Endothelial cell of umbilical vein (primary cell): ENCODE data around the gene TSPO. TPM values are rescaled to one million over a fixed set of nuclear protein-coding genes. Genes with fewer than 3 reads are reported as not detected.

Experiments
- BruUV-seq: library from RNA; stranded (reverse); fragments of 400-500 nt; replicated peaks from 2 replicates; lab custom pipeline; 2021; lab: Mats Ljungman, UMichigan
- CTCF ChIA-PET: fragments of 300-600, 350-600 bp; sonication (Branson Sonifier 250); formaldehyde crosslinking; loops from one replicate; lab custom pipeline; 2021; ENCODE audit warnings: antibody characterized with exemption, inconsistent platforms; lab: Charles Lee
- POLR2A ChIA-PET: fragments of 300-600, 350-600 bp; sonication (Branson Sonifier 250); formaldehyde crosslinking; loops from one replicate; lab custom pipeline; 2021; ENCODE audit warnings: antibody characterized with exemption, inconsistent platforms; lab: Charles Lee
- DNase-seq: peaks from one replicate; pipeline ENCODE4 v3.0.0-alpha.2; 2011; ENCODE audit warnings: low read depth, low spot score
- FAIRE-seq: peaks from 2 replicates; lab custom pipeline; 2011; peaks lifted over from hg19 to GRCh38; lab: Jason Lieb, UNC
- H2AFZ ChIP-seq: 2 replicates; pipeline ENCODE4 v1.6.0; 2012; ENCODE audit warnings: low read depth, low read length, control low read depth, inconsistent platforms
- H3K27ac ChIP-seq: 2 replicates; pipeline ENCODE4 v1.5.1; 2011; ENCODE audit warnings: low read depth, mild to moderate bottlenecking, control low read depth, low read length, moderate library complexity; ENCODE audit not compliant: insufficient read depth
- H3K27me3 ChIP-seq, 2 experiments: 2 replicates each; pipeline versions ENCODE4 v1.6.0 to v1.6.1; 2011; ENCODE audit warnings: low read length in 2 of 2, mixed read lengths in 1 of 2; ENCODE audit not compliant: control insufficient read depth in 2 of 2, insufficient read depth in 2 of 2
- H3K36me3 ChIP-seq, 2 experiments: 2 replicates in 1 of 2; 3 replicates in 1 of 2; pipeline ENCODE4 v1.5.1; 2011; ENCODE audit warnings: low read length in 2 of 2, mild to moderate bottlenecking in 1 of 2, moderate library complexity in 1 of 2; ENCODE audit not compliant: control insufficient read depth in 2 of 2, insufficient read depth in 2 of 2; ENCODE audit errors: extremely low read depth in 1 of 2
- H3K4me1 ChIP-seq: 3 replicates; pipeline ENCODE4 v1.5.1; 2011; ENCODE audit warnings: mild to moderate bottlenecking, low read length; ENCODE audit not compliant: control insufficient read depth, insufficient read depth; ENCODE audit errors: extremely low read depth
- H3K4me2 ChIP-seq: 2 replicates; pipeline ENCODE4 v1.6.1; 2011; ENCODE audit warnings: low read length, control low read depth, mixed read lengths; ENCODE audit not compliant: insufficient read depth
- H3K4me3 ChIP-seq, 3 experiments: fragments of 200-600 bp in 1 of 3; sonication (generic), shearing (Covaris generic) in 1 of 3; replicated peaks in 1 of 3; 2 replicates each; pipeline ENCODE4 v1.5.1; 2011 to 2016; ENCODE audit warnings: control low read depth in 3 of 3, low read length in 3 of 3, mild to moderate bottlenecking in 2 of 3, inconsistent platforms in 1 of 3, low read depth in 1 of 3, moderate library complexity in 1 of 3; ENCODE audit not compliant: insufficient read depth in 1 of 3
- H3K79me2 ChIP-seq: 2 replicates; pipeline ENCODE4 v1.6.0; 2012; ENCODE audit warnings: low read length, inconsistent platforms; ENCODE audit not compliant: control insufficient read depth, insufficient read depth
- H3K9ac ChIP-seq: replicated peaks from 2 replicates; pipeline ENCODE3; 2011; ENCODE audit warnings: low read length, control low read depth; ENCODE audit not compliant: insufficient read depth; ENCODE audit errors: extremely low read depth
- H3K9me1 ChIP-seq: replicated peaks from 3 replicates; pipeline ENCODE4 v1.6.0; 2011; ENCODE audit warnings: mild to moderate bottlenecking, low read length; ENCODE audit not compliant: control insufficient read depth, insufficient read depth; ENCODE audit errors: extremely low read depth
- H3K9me3 ChIP-seq: replicated peaks from 2 replicates; pipeline ENCODE4 v1.5.1; 2012; ENCODE audit warnings: low read length, inconsistent platforms; ENCODE audit not compliant: control insufficient read depth, insufficient read depth
- H4K20me1 ChIP-seq: replicated peaks from 2 replicates; pipeline ENCODE3; 2011; ENCODE audit warnings: mild to moderate bottlenecking, low read length; ENCODE audit not compliant: control insufficient read depth, insufficient read depth; ENCODE audit errors: extremely low read depth
- CTCF ChIP-seq, 2 donors: IDR thresholded peaks; 1 replicate in 1 of 2; 2 replicates in 1 of 2; pipeline ENCODE4 v1.5.1; 2011; ENCODE audit warnings: low read length in 2 of 2, mild to moderate bottlenecking in 2 of 2, moderate library complexity in 2 of 2, control low read depth in 1 of 2, inconsistent platforms in 1 of 2, low read depth in 1 of 2; ENCODE audit not compliant: insufficient read depth in 1 of 2; ENCODE audit errors: extremely low read depth in 1 of 2
- GATA2 ChIP-seq: IDR thresholded peaks from 2 replicates; pipeline ENCODE4 v1.7.0; 2011; ENCODE audit warnings: low read depth, mild to moderate bottlenecking, moderate library complexity, mixed read lengths, low read length; ENCODE audit not compliant: insufficient read length, insufficient read depth
- POLR2A ChIP-seq: IDR thresholded peaks from 2 replicates; pipeline ENCODE4 v1.6.1; 2012; ENCODE audit warnings: low read depth, mild to moderate bottlenecking, control low read depth, low read length
- POLR2AphosphoS5 ChIP-seq: IDR thresholded peaks from 2 replicates; pipeline ENCODE4 v1.6.1; 2012; ENCODE audit warnings: low read depth, mild to moderate bottlenecking, control low read depth, low read length, moderate library complexity; ENCODE audit not compliant: insufficient read depth
- dilution Hi-C: fragments of 300-500 bp; cut with MboI; formaldehyde crosslinking; loops from one replicate; pipeline ENCODE4 v1.15.0; 2019; ENCODE audit warnings: low sequenced_read_pairs; ENCODE audit not compliant: extremely low pct_ligation_motif_present
- intact Hi-C: fragments of 100-400 bp; cut with micrococcal nuclease; formaldehyde crosslinking; loops from one replicate; pipeline ENCODE4 v1.10.0; 2022
- polyA plus RNA-seq, 4 experiments: library from polyadenylated mRNA; depleted of rRNA in 3 of 4; stranded (reverse) in 3 of 4; unstranded in 1 of 4; fragments of >200 nt; gene quantifications; 2 replicates each; pipeline versions ENCODE4 v1.2.1 to v1.2.3, GENCODE V29; 2011 to 2012; ENCODE audit warnings: missing spikeins in 1 of 4
- total RNA-seq: library from RNA; stranded (reverse); gene quantifications from 2 replicates; pipeline ENCODE4 v1.2.3, GENCODE V29; 2021
- TF ChIP-seq, protein P1 (sequence below): IDR thresholded peaks from 2 replicates; pipeline ENCODE4 v1.6.1; 2011; ENCODE audit not compliant: insufficient read depth, insufficient read length

The TSPO gene
- total and polyA plus RNA-seq, 2 donors (not counting 3 experiments of a cell fraction or from before 2014, with no cell fraction given) = 328 to 720 TPM

GRCh38 chr22:43209523-43209890 is 58.1 kb downstream of the TSPO start:
- H3K79me2 ChIP-seq = no peaks in the 10 kb centered on the region
- no peaks in the 10 kb centered on the region for H3K36me3 ChIP-seq
- TF ChIP-seq GATA2 (no peak), CTCF (IDR thresholded peaks at IDR 0.05; ENCODE audit: extremely low read depth in 1 of 2, insufficient read depth in 1 of 2, low read depth in 1 of 2, low read length in 2 of 2) (no peak)
- no peak overlapping the region for H2AFZ ChIP-seq
- FAIRE-seq = no peak
- no peak for DNase-seq
- H3K4me1 ChIP-seq = no peaks in the 10 kb centered on the region
- H3K4me2 ChIP-seq = no peak overlapping the region
- H3K9me1 ChIP-seq = no peaks in the 10 kb centered on the region
- dilution Hi-C loops = no loop called here
- H3K4me3 ChIP-seq = no peak overlapping the region
- no peaks in the 10 kb centered on the region for H3K9me3 ChIP-seq
- intact Hi-C loops = no loop called here
- H3K27me3 ChIP-seq = no peaks in the 10 kb centered on the region
- POLR2A ChIA-PET = no interaction called here
- no peaks in the 10 kb centered on the region for H4K20me1 ChIP-seq
- BruUV-seq = no TSS peak
- no peak overlapping the region for H3K27ac ChIP-seq
- H3K9ac ChIP-seq = no peak overlapping the region
- CTCF ChIA-PET = interaction anchor here (1.7 kb wide), 1 partner anchor 22 kb away, joined by 4 read pairs; no protein-coding TSS in a partner anchor

DNA sequence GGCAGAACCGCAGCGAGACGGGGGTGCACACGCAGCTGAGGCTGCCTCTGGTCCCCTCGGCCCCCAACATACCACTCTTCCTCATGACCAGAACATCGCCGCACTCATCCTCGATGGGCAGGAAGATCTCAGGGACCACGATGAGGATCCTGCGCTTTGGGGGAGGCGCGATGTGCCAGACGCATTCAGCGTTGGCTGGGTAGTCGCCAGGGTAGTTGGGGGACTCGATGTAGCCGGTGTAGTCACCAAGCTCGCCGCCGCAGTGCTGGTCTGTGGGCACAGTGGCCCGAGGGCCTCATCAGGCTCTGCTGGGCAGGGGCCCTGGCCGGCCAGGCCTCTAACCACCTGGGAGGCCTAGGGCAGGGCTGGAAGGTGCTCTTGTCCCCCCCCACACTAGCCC is 58.6 kb downstream of the TSPO start:
- dilution Hi-C loops = no loop called here
- CTCF ChIA-PET = interaction anchor here (1.7 kb wide), 1 partner anchor 23 kb away, joined by 4 read pairs; no protein-coding TSS in a partner anchor
- Histone ChIP-seq H3K36me3 (no peaks in the 10 kb centered on the region), H3K27ac (no peak overlapping the region), H3K4me1 (no peaks in the 10 kb centered on the region), H3K9me3 (no peaks in the 10 kb centered on the region), H4K20me1 (no peaks in the 10 kb centered on the region), H3K4me3 (no peak overlapping the region), H2AFZ (no peak overlapping the region), H3K79me2 (no peaks in the 10 kb centered on the region), H3K4me2 (no peak overlapping the region), H3K9ac (no peak overlapping the region), H3K27me3 (no peaks in the 10 kb centered on the region), H3K9me1 (no peaks in the 10 kb centered on the region)
- TF ChIP-seq POLR2AphosphoS5 (no peak), POLR2A (no peak), CTCF (IDR thresholded peaks at IDR 0.05; ENCODE audit: extremely low read depth in 1 of 2, insufficient read depth in 1 of 2, low read depth in 1 of 2, low read length in 2 of 2) (no peak)
- TF ChIP-seq, protein P1, sequence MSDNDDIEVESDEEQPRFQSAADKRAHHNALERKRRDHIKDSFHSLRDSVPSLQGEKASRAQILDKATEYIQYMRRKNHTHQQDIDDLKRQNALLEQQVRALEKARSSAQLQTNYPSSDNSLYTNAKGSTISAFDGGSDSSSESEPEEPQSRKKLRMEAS = no peak
- no TSS peak for BruUV-seq
- DNase-seq = no peak
- POLR2A ChIA-PET = no interaction called here
- no peak for FAIRE-seq
- intact Hi-C loops = no loop called here
